AG04450 (cell line): ENCODE measurements around the gene LRRC32. TPM values are rescaled to one million over a fixed set of nuclear protein-coding genes. Genes with fewer than 3 reads are reported as not detected.

Source experiments
- CTCF ChIA-PET: fragments of 300-600, 350-600 bp; formaldehyde crosslinking; extraction: SDS; loops from one replicate; lab custom pipeline; 2022; ENCODE audit warnings: antibody characterized with exemption, inconsistent platforms; lab: Charles Lee
- POLR2A ChIA-PET: fragments of 350-600 bp; formaldehyde crosslinking; extraction: SDS; loops from one replicate; lab custom pipeline; 2021; ENCODE audit warnings: antibody characterized with exemption, inconsistent platforms; lab: Yijun Ruan, JAX
- DNase-seq: peaks from one replicate; pipeline ENCODE4 v3.0.0-alpha.2; 2011; ENCODE audit warnings: low read depth, low spot score
- H3K27ac ChIP-seq: one replicate; pipeline ENCODE4 v1.5.1; 2012; ENCODE audit warnings: low read depth, low read length, control low read depth
- H3K27me3 ChIP-seq: one replicate; pipeline ENCODE4 v1.6.0; 2012; ENCODE audit warnings: low read length; ENCODE audit not compliant: control insufficient read depth, insufficient read depth
- H3K4me3 ChIP-seq: 2 replicates; pipeline ENCODE4 v1.5.1; 2011; ENCODE audit warnings: mild to moderate bottlenecking, low read depth, low read length, control low read depth
- H3K9me3 ChIP-seq: 2 replicates; pipeline ENCODE4 v1.5.1; 2012; ENCODE audit warnings: low read length; ENCODE audit not compliant: control insufficient read depth, insufficient read depth
- polyA plus RNA-seq: library from polyadenylated mRNA; depleted of rRNA; stranded (reverse); fragments of >200 nt; gene quantifications from 2 replicates; pipeline ENCODE4 v1.2.3, GENCODE V29; 2011
- TF ChIP-seq, protein P1 (sequence below): IDR thresholded peaks from 2 replicates; pipeline ENCODE4 v1.5.1; 2011; ENCODE audit warnings: low read depth, low read length, control low read depth, inconsistent platforms

LRRC32 gene
- polyA plus RNA-seq, 1 experiment, result 10.9 TPM

DNA sequence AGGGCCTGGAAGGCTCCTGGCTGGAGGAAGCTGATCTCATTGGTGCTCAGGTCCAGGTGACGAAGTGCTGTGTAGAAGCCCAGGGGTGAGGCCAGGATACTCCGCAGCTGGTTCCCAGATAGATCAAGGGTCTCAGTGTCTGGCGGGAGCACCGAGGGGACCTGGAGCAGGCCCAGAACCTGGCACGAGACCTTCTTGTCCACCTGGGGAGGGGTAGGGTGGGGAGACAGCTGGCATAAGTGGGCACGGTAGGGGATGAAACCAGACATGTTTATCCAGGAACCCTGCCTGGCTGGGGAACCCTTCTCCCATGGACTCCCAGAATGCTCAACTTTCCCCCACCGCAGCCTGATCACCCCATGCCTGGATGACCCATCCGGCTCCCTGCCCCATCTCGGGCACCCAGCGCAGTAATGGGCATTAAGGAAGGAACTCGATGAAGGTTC lies 9.2 kb downstream of the LRRC32 start:
- TF ChIP-seq, protein P1, sequence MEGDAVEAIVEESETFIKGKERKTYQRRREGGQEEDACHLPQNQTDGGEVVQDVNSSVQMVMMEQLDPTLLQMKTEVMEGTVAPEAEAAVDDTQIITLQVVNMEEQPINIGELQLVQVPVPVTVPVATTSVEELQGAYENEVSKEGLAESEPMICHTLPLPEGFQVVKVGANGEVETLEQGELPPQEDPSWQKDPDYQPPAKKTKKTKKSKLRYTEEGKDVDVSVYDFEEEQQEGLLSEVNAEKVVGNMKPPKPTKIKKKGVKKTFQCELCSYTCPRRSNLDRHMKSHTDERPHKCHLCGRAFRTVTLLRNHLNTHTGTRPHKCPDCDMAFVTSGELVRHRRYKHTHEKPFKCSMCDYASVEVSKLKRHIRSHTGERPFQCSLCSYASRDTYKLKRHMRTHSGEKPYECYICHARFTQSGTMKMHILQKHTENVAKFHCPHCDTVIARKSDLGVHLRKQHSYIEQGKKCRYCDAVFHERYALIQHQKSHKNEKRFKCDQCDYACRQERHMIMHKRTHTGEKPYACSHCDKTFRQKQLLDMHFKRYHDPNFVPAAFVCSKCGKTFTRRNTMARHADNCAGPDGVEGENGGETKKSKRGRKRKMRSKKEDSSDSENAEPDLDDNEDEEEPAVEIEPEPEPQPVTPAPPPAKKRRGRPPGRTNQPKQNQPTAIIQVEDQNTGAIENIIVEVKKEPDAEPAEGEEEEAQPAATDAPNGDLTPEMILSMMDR, result no peak
- H3K27me3 ChIP-seq, result no peaks in the 10 kb centered on the region
- ChIA-PET CTCF (no interaction called here), POLR2A (no interaction called here)
- H3K9me3 ChIP-seq, result no peaks in the 10 kb centered on the region; the same call in 1 of the 2 replicates
- no peak for DNase-seq
- no peak overlapping the region for H3K4me3 ChIP-seq
- no peak overlapping the region for H3K27ac ChIP-seq

DNA sequence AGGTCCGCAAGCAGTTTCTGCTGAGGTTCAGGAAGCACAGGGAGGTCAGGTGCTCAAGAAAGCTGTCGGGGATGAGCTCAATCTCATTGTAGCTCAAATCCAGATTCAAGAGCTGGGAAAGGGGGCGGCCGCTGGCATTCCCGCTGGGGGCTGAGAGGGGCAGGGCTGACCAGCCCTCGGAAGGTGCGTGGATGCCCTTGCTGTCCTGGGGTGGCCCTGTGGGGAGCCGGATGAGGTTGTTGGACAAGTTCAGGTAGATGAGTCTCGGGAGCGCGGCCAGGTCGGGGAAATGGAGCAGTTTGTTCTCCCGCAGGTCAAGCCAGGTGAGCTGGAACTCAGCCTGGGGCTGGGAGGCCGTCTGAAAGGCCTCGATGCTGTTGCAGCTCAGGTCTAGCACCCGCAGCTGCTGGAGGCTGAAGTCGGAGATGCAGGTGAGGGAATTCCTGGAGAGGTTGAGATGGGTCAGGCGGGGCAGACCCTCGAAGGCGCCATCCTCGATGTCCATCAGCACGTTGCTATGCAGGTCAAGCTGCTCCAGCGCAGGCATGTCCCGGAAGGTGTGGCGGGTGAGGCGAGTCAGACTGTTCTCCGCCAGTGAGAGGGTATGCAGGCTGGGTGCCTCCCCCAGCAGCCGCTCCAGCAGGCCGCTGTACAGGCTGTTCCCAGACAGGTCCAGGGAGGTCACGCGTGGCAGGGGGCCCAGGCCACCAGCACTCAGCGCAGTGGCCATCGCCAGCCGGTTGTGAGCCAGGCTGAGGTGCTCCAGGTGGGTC lies 9.8 kb downstream of the LRRC32 start:
- Histone ChIP-seq H3K27ac (no peak overlapping the region), H3K27me3 (no peaks in the 10 kb centered on the region), H3K9me3 (no peaks in the 10 kb centered on the region; the same call in 1 of the 2 replicates), H3K4me3 (no peak overlapping the region)
- CTCF ChIA-PET, result no interaction called here
- TF ChIP-seq, protein P1, result no peak
- POLR2A ChIA-PET, result no interaction called here
- DNase-seq, result no peak

DNA sequence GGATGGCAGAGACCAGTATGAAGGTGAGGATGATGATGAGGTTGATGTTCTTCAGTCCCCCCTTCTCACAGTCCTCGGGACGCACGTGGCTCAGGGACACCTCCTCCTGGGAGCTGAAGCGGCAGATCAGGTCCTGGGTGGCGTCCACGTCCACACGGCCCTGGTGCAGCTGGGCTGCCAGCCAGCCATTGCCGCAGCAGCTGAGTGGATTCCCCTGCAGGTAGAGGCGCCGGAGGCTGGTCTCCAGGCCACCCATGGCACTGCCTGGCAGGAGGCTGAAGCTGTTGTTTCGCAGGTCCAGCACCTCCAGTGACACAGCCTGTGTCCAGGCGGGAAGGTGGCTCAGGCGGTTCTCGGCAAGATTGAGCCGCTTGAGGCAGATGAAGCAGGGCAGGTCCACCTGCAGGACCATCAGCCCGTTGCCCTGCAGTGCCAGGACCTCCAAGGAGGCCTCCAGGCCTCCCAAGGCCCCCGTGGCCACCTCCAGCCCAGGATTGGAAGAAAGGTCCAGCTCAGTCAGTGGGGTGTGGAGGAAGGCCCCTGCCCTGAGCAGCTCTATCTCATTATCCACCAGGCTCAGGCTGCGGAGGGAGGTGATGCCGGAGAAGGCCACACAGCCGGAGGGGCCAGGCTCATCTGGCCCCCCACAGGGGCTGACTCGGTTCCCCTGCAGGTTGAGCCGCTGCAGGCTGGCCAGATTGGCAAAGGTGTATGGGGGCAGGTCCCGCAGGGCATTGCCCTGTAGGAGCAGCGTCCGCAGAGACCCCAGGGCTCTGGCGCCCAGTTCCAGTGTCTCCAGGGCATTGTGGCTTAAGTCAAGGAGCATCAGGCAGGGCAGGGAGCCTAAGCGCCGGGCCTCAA lies 10.6 kb downstream of the LRRC32 start:
- no peak overlapping the region for H3K4me3 ChIP-seq
- TF ChIP-seq, protein P1, result no peak
- CTCF ChIA-PET, result no interaction called here
- POLR2A ChIA-PET, result no interaction called here
- H3K27ac ChIP-seq, result no peak overlapping the region
- no peaks in the 10 kb centered on the region for H3K27me3 ChIP-seq
- DNase-seq, result no peak
- H3K9me3 ChIP-seq, result no peaks in the 10 kb centered on the region; the same call in 1 of the 2 replicates

DNA sequence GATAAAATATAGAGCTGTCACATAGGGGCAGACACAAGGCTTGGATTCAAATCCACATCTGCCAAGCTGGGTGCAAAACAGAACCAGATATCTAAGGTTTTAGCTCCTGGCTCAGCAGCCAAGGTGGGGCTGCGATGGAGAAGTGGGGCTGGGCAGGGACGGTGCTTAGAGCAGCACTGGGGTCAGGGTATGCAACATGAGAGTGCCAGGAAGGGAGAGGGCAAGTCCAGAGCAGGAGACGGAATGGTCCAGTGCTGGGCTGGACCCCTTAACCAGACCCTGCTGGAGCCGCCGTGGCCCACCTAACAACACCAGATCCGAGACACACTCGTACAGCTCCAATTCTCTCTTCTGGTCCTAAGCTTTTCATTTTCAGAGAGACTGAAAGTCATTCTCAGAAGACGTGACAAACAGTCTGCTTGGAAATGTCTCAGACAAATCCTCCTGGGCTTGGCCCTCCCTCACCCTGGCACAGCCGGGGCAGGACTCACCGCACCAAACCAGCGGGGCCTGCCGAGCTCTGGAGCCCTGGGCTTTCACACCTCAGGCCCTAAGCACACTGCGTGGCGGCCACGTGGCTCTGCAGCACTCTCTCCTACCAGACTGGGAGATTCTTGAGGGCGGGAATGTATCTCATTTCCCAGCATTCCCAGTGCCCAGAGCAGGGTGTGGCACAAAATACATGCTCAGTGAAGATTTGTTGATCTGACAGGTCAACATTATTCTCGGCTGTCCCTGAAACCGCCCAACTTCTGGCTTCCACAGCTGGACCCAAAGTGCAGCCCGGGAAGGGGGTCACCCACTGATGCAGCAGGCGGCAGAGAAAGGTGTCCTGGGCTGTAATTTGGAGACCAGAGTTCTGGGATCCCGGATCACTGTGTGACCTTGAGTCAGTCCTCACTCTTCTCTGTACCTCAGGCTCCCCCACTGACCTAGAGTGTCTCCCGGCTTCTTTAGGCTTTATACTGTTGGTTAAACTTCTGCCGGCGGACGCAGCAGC lies 11.6 kb downstream of the LRRC32 start:
- DNase-seq, result no peak
- no peaks in the 10 kb centered on the region for H3K27me3 ChIP-seq
- ChIA-PET CTCF (no interaction called here), POLR2A (interaction anchor here (0.5 kb wide), 1 partner anchor 942 kb away, joined by 11 read pairs; no protein-coding TSS in a partner anchor)
- H3K4me3 ChIP-seq, result no peak overlapping the region
- no peaks in the 10 kb centered on the region; the same call in 1 of the 2 replicates for H3K9me3 ChIP-seq
- H3K27ac ChIP-seq, result no peak overlapping the region
- TF ChIP-seq, protein P1, result no peak
